DLD1 (cell line): Measurements from ENCODE around the gene TMPRSS3.

Source experiments
- in situ Hi-C: cut with HindIII; loops from 2 replicates; pipeline ENCODE4 v1.10.0; 2017; ENCODE audit warnings: low sequenced_read_pairs

The TMPRSS3 gene

GRCh38 chr21:42390696-42391095, 5.2 kb downstream of the TMPRSS3 start:
- in situ Hi-C loops: no loop called here

- in situ Hi-C loops: no loop called here
Observed at GRCh38 chr21:42390193-42390592, 5.7 kb downstream of the TMPRSS3 start.

GRCh38 chr21:42389449-42389835, 6.4 kb downstream of the TMPRSS3 start:
- in situ Hi-C loops: no loop called here

- in situ Hi-C loops: no loop called here
Observed at GRCh38 chr21:42388740-42389448, 7.0 kb downstream of the TMPRSS3 start.

GRCh38 chr21:42387843-42388340, 8.0 kb downstream of the TMPRSS3 start:
- in situ Hi-C loops: no loop called here

GRCh38 chr21:42387164-42387563, 8.7 kb downstream of the TMPRSS3 start:
- in situ Hi-C loops: no loop called here

GRCh38 chr21:42386034-42386591, 9.7 kb downstream of the TMPRSS3 start:
- in situ Hi-C loops: no loop called here

GRCh38 chr21:42385619-42386018, 10.2 kb downstream of the TMPRSS3 start:
- in situ Hi-C loops: no loop called here

DNA sequence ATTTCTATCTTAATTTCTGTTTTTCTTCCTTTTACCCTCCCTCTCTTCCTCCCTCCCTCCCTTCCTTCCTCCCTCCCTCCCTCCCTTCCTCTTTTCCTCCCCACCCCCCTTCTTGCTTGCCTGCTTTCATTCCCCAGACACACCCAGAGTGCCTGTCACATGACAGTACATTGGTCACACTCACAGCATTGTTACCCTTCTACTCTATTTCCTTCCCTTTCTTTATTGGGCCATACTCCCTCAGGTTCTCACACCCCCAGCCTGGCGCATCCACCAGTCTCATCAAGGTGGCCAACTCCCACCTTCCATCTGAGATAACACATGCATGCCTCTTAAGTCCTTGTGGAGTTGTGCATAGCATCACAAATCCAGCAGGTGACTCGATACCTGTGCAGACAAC, 10.9 kb downstream of the TMPRSS3 start:
- in situ Hi-C loops: no loop called here

GRCh38 chr21:42384156-42384945, 11.5 kb downstream of the TMPRSS3 start:
- in situ Hi-C loops: no loop called here

DNA sequence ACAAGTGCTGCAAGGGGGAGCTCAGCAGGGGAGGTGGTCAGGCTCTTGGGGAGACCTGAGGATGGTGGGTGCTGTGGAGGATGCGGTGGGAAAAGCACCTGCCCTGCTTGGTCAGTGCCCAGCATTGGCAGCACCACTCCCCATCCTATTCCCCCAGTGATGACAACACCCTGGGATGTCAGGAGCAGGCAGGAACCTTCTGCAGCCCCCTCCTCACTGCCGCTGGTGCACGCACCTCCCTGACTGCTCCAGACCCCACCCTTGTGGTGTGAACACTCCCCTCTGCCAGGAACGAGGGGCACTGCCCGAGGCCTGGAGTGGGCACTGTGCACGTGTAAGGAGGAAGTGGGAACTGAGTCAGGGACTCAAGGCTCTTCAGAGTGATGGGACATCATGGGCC, 12.5 kb downstream of the TMPRSS3 start:
- in situ Hi-C loops: no loop called here

DNA sequence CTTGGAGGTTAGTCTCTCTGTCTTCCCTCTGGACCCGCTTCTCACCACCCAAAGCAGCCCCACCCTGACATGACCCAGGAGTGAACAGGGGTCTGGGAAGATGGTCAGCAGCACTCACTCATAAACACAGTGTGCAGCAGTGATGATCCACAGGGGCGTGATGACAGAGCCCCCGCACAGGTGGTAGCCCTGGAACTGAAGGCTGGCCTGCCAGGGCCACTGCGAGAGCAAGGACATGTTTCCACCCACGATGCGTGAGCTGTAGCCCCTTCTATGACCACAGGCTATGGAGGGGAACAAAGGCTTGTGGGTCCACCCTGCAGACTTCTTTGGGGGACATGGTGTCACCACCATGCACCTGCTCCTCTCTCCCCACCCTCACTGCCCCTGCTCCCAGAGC, 12.9 kb downstream of the TMPRSS3 start:
- in situ Hi-C loops: no loop called here

GRCh38 chr21:42381347-42381984, 14.4 kb downstream of the TMPRSS3 start:
- in situ Hi-C loops: no loop called here

- in situ Hi-C loops: no loop called here
Observed at GRCh38 chr21:42379426-42380215, 16.2 kb downstream of the TMPRSS3 start.

DNA sequence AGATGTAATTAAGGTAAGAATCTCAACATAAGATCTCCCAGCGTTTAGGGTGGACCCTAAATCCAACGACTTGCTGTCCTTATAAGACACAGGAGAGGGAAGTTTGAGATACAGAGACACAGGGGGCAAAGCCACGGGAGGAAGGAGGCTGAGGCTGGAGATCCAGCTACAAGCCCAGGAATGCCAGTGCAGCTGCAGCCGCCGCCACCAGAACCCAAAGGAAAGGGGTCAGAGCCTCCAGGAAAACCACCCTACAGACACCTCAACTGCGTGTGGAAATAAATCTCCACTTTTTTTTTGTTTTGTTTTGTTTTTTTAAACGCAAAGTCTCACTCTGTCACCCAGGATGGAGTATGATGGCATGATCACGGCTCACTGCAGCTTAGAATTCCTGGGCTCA, 17.4 kb downstream of the TMPRSS3 start:
- in situ Hi-C loops: no loop called here

- in situ Hi-C loops: no loop called here
Observed at GRCh38 chr21:42377951-42378340, 17.9 kb downstream of the TMPRSS3 start.

- in situ Hi-C loops: no loop called here
Observed at GRCh38 chr21:42377211-42377950, 18.5 kb downstream of the TMPRSS3 start.

- in situ Hi-C loops: no loop called here
Observed at GRCh38 chr21:42376338-42376982, 19.4 kb downstream of the TMPRSS3 start.

DNA sequence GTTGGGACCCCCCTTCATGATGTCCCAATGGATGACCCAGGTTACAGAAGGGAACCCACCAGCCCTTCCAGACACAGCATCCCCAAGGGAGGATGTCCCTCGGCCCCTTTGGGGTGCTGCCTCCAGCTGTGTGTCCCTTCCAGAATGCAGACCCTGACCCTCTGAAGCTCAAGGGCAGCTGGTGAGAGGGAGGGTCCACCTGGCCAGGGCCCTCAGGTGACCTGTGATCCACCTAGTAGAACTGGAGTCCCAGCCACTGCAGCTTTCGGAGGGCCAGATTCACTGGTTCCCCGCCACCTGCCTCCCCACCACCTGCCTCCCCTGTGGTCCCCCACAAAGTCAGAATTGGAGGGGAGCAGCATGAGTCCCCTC, 19.9 kb downstream of the TMPRSS3 start:
- in situ Hi-C loops: no loop called here

- in situ Hi-C loops: no loop called here
Observed at GRCh38 chr21:42375506-42375905, 20.3 kb downstream of the TMPRSS3 start.
